HG02938 (cell line): ENCODE results near the gene NFIA.

Experiments
- ATAC-seq: cut with Tn5 transposase; IDR thresholded peaks from one replicate; pipeline ENCODE4 v1.9.1; 2021; ENCODE audit warnings: mild to moderate bottlenecking, moderate library complexity; ENCODE audit not compliant: unreplicated experiment

Gene NFIA

DNA sequence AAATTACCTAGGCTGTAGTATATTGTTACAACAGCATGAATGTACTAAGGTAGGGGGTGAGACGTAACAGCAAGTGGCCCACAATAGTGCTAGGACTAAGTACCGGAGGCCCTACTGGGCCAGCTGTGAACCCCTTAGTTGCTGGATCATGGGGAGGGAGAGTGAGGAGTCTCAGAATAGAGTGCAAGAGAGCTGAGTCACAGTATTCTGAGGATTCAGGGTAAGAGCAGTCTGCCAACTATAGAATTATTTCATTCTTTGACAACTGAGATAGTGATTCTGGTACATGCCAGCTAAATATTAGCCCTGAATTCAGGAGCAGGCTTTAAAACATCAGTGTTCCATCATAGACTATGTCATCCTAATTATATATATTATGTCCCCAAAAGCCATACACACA is 423.9 kb downstream of the NFIA start:
- no peak for ATAC-seq

GRCh38 chr1:61506944-61507500 is 424.7 kb downstream of the NFIA start:
- ATAC-seq, result no peak
